ENCODE measurements around the gene CYBA.

CYBA gene

DNA sequence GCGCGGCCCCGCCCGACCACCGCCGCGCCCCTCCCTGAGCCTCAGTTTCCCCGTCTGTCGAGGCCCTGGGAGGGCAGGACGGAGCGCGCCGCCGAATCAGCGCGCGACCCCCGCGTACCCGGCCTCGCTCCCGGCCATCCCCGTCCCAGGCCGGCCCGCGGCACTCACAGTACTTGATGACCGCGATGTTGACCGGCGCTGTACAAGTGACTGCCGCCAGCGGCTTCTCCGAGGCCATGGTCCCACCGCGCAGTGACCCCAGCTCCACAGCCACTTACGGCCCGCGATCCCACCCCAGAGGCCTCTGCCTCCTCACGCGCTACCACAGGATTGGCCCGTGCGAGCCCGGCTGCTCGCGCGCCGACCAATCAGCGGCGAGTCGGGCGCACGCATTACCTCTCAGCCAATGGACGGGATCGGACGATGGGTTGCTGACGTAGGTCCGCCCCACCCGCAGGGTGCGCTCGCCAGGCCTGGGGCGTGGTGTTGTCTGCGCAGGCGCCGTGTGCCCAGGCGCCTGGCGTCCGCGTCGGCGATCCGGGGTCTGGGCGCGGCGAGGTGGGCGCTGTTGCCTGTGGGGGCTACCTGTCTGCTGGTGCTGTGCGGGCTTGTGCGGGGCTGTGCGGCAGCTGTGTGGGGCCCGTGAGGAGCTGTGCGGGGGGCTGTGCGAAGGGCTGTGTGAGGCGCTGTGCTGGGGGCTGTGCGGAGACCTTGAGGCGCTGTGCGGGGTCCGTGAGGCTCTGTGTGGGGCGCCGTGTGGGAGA lies 12.2 kb upstream of the CYBA start, which contains the start of gene MVD:
Gene MVD (minus strand): TSS at position 249 of the 764 bp plus-strand sequence. CDS start 11 bp downstream, at position 238.
- DNase-seq (ENCODE audit: low read depth in 1 of 2, low spot score in 1 of 2): peak; percentile 89 to 91

DNA sequence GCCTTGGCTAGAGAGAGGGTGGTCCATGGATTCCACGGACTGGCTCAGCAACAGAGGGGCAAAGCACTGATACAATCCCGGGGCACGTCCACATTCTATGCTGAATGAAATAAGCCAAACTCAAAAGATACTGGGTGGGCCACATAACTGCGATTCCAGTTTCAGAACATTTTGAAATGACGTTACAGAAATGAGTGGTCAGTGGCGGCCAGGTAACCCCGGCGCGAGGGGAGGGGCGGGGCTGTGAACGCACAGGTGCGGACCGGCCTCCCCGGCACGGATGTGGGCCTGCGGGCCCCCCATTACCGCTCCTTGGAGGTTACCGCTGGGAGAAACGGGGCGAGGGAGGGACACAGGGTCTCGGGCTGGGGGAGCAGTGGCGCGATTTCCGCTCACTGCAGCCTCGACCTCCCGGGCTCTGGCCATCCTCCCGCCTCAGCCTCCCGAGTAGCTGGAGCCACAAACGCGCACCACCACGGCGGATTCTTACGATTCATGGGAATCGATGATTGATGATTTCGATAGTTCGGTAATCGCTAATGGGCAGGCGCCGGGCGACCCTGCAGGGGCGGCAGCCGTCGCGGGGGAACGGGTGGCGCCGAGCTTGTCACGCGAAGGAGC lies 11.5 kb upstream of the CYBA start:
- DNase-seq (ENCODE audit: low read depth in 1 of 2, low spot score in 1 of 2): no peak

- DNase-seq (ENCODE audit: low read depth in 1 of 2, low spot score in 1 of 2): no peak
These were observed 10.6 kb upstream of the CYBA start for GRCh38 chr16:88661468-88661867.

DNA sequence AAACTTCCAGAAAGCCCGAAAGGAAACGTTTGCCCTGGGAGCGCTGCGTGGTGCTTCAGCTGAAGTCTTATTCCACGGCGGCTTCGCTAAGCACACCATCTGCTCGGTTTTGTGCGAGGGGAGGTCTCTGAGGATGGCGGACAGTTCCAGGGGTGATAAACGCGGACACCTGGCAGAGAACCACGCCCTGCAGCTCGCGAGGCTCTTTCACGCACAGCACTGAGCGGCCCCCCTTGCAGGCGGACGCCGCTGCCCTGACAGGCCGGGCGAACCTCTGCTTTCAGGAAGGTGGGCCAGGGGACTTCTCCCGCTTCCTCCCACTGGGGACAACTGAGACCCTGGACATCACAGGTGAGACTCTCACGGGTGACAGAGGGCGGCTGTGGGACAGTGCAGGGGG lies 8.3 kb upstream of the CYBA start:
- DNase-seq (ENCODE audit: low read depth in 1 of 2, low spot score in 1 of 2): no peak

DNA sequence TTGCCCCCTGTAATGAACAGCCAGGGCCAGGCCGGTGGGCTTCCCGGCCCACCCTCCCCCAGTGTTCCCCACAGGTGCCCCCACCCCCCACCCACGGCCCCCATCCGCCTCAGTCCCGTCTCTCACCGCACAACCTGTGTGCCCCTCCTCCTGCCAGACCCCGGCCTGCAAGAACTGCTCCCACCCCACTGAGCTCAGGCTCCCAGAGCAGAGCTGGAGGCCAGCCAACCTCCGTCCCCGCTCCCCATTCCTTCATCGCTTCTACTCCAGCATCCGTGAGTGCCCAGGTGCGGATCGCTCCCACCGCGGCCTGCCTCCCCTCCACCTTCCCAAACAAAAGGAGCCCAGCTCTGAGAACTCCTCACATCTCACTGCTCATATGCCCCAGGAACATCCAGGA lies 7.9 kb upstream of the CYBA start:
- no peak for DNase-seq (ENCODE audit: low read depth in 1 of 2, low spot score in 1 of 2)

- no peak for DNase-seq (ENCODE audit: low read depth in 1 of 2, low spot score in 1 of 2)
These were observed 6.5 kb upstream of the CYBA start for GRCh38 chr16:88657371-88657770.

DNA sequence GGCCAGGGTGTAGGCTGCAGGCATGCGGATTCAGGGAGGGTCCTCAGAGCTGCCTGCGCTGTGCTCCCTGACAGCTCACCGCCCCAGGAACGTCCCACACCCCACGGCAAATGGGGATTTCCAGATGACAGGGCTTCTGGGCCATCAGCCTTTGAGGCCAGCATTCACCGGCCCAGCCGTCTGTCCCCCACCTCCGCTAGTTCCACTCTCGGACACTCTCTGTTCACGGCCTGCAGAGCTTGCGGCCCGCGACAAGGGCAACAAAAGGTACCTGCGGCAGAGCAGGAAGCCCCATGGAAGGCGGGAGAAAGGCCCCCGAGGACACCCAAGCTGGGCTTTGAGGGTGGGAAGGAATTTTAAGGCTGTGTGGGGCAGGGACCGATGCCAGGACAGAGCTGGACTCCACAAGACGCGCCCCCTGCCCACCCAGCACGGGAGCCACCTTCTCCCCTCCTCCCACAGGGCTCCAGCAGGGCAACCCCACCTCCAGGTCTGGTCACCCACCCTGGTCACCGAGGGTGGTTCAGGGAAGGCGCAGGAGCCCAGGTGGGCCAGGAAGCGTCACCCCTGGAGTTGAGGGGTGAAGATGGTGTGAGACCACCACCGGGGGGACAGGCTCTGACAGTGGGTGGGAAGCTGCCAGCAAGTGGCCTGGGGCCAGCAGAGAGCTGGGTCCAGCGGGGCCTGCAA lies 5.6 kb upstream of the CYBA start:
- no peak for DNase-seq (ENCODE audit: low read depth in 1 of 2, low spot score in 1 of 2)

DNA sequence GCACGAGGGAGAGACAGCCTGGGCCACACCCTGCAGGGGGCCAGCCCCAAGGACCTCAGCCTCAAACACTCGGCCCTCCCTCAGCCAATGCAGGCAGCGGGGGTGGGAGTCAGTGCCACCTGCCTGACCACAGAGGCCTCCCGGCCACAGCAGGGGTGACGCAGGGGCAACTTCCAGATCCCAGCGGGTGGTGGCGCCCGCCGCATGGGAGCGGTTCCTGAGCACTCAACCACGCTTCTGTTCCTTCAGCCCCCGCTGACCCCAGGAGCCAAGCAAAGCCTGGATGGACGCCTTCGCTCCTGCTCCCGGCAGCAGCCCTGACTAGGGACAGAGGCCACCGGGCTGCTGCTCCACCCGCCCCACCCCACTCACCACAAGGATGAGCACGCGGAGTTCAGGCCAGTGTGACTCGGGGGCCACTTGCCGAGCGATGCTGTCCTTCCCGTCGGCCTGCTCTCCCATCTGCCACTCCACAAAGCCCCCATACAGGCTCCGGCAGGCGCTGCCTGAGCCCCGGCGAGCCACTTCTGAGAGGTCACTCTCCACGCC lies 5.0 kb upstream of the CYBA start:
- DNase-seq (ENCODE audit: low read depth in 1 of 2, low spot score in 1 of 2): no peak

DNA sequence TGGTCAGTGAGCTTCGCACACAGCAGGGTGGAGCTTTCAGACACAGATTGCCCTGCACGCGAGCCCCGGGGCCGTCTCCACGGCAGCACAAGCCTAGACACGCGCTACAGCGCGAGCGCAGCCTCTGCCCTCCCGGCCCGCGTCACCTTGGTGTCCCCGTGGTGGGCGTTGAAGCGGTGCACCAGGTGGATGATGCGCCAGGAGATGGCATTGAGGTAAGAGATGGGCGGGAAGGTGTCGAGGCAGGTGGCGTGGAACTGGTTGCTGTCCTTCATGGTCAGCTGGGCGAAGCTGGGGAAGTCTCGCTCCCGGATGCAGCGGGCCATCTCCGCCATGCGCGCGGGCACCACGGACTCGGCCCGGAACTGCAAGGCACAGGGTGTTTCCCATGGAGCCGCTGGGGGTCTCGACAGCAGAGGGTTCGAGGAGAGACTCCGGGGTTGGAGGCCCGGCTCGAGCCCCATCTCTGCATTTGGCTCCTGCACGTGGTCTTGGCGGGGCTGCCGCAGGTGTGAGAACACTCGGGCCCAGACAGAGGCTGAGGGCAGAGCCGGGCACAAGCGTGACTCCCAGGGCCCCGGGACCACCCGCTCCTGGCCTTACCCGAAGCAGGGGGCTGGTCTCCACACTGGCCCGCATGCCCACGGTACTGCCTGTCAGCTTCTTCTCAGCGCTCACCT lies 4.3 kb upstream of the CYBA start:
- no peak for DNase-seq (ENCODE audit: low read depth in 1 of 2, low spot score in 1 of 2)

DNA sequence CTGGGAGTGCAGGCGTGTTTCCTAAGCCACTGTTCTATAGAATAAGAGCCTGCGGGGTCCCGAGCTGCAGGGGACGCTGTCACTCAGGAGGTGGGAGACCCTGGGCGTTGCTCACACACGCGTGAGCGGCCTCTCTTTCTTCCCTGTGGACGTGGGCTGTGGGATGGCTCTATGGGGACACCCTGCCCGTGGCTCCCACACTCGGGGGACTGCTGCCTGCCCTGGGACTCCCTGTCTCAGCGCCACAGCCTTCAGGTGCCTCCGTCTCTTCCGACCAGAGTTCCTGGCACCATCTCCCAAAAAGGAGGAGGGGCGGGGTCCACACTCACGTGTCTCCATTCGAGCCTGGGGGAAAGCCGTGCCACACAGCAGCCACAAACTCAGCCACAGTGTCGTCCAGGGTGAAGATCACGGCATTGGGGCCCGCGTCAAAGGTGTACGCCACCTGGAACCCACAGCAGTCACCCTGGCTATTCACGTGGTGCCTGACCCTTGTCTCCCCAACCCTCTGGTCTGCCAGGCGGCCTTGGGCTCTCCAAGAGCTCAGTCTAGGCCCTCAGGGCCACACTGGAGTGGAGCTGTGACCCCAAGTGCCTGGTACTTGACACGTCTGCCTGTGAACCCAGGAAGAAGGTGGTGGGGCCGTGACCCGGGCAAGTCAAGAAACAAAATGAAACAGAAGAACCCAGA lies 3.7 kb upstream of the CYBA start:
- no peak for DNase-seq (ENCODE audit: low read depth in 1 of 2, low spot score in 1 of 2)

- DNase-seq (ENCODE audit: low read depth in 1 of 2, low spot score in 1 of 2): no peak
These were observed 2.9 kb upstream of the CYBA start for GRCh38 chr16:88653596-88654362.

- DNase-seq (ENCODE audit: low read depth in 1 of 2, low spot score in 1 of 2): no peak
These were observed 2.2 kb upstream of the CYBA start for GRCh38 chr16:88653101-88653500.

DNA sequence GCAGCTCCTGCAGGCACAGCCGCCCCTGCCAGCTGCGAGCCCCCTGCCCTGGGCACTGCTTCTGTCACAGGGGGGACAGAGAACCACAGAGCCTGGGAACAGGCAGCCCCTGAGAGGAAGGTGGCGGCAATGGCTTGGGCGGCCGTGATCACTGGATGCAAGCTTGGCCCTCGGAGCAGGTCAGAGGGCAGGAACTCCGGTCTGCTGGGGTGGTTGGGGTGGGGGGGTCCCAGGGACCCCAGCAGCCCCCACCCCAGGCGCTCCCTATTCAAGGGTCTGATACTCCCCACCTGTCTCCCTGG lies 1.9 kb upstream of the CYBA start:
- no peak for DNase-seq (ENCODE audit: low read depth in 1 of 2, low spot score in 1 of 2)

DNA sequence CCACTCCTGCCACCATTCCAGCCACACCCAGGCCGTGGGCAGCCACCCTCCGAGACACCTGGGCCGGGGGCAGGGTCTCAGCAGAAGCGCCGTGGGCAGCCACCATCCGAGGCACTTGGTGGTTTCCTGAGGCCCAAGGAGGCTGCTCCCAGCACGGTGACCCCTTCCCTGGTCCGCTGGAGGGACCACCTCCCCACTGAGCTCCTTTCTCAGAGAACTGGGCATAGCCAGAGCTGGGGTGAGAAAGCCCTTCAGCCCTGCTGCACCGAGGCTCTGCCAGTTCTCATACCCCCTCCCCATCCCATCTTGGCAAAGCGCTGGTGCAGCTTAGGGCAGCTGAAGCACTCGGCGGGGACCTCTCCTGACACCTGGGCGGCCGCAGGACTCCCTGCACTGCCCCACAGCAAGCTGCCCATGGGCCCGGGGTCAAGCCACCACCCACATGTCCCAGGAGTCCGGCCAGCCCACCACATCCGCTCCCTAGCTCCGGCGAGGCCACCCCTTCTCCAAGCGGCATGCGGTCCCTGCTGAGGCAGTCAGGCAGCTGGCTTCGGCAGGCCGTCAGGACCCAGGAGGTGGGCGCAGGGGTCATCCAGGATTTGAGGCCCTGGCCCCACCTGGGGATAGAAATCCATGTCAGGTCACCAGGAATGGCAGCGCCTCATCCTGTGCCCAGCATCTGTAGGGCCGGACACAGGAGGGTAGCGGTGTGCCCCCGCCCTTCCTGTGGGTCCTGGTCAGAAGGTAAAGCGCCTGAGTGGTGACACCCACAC lies 1.3 kb upstream of the CYBA start:
- no peak for DNase-seq (ENCODE audit: low read depth in 1 of 2, low spot score in 1 of 2)

DNA sequence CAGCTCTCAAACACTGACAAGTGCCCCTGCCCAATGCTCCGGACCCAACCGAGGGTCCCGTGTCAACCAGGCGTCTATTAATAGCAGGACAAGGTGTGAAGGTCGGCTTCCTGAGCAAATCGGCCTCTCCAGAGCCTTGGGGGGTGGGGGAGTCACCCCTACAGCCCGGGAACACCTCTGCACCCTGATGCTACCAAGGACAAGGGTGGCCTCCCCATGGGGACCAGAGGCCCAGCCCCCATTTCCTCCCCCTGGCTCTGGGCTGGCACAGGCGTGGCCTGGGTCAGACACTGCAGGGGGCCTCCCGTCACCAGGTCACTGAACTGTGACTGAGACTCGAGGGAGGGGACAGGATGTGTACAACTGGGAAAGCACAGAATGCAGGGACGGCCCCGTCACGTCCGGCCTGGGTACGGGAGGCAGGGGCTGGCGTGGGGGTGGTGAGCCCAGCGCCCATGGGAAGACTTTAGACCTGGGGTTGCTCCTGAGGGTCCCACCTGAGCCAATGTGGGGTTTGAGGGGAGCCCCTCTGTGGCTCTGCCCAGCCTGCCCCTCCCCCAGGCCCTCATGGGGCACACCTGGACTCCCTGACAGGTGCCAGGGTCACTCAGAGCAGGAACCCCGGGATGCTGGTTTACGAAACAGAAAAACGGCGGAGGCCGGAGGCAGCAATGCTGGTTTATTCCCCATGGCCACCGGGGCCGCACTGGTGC lies 579 bp upstream of the CYBA start:
- peak; percentile 41 to 50 for DNase-seq (ENCODE audit: low read depth in 1 of 2, low spot score in 1 of 2)

DNA sequence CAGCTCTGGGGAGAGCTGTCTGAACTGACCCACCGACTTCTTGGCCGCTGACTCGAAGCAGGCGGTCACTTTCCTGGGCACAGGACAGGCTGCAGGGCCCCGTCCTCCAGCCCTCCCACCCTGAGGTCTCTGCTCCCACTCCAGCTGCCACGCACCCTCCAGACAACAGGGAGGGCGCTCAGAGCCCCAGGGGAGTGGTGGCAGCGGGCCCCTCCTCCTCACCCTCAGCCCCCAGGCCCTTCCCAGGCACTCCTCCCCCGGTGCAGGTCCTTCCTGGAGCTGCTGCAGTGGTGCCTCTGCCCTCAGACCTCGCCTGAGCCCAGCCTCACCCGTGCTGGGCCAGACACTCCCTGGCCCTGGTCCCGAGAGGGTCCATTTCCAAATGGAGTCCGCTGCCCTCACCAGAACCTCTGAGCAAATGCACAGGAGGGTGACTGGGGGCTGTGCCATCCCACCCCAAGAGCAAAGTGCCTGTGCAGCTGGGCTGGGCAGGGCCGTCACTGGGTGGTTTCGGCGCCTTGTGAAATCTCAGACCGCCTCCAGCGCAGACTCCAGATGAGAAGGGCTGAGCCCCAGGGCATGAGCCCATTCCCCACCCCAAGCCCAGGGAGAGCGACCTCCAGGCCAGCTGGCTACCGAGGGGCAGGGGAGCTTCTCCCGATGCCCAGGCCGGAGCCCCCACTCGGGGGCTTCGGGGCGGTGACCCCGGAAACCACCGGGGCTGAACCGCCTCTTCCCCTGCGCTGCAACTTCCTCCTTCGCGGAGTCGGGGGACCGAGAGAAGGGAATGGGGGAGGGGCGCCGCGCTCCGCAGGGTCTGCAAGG lies 717 bp downstream of the CYBA start:
- DNase-seq (ENCODE audit: low read depth in 1 of 2, low spot score in 1 of 2): no peak

GRCh38 chr16:88649195-88649923 lies 1.5 kb downstream of the CYBA start:
- no peak for DNase-seq (ENCODE audit: low read depth in 1 of 2, low spot score in 1 of 2)

Measured in stimulated activated CD4-positive, alpha-beta T cell treated with anti-CD3 and anti-CD28 coated beads, Interleukin-15, amount 100 ng/mL, for 1 hour (primary cell).